BJ (cell line): ENCODE results near the gene IL4R. TPM values are rescaled to one million over a fixed set of nuclear protein-coding genes. Genes with fewer than 3 reads are reported as not detected.

Experiments
- CTCF ChIA-PET: fragments of 350-600 bp; formaldehyde crosslinking; extraction: SDS; loops from one replicate; lab custom pipeline; 2021; ENCODE audit warnings: antibody characterized with exemption, inconsistent platforms; lab: Yijun Ruan, JAX
- POLR2A ChIA-PET: fragments of 300-600 bp; sonication (Branson Sonifier 250); formaldehyde crosslinking; extraction: SDS; loops from one replicate; lab custom pipeline; 2021; ENCODE audit warnings: antibody characterized with exemption; lab: Charles Lee
- DNase-seq: peaks from one replicate; pipeline ENCODE4 v3.0.0-alpha.2; 2011; ENCODE audit warnings: low read depth
- H3K27me3 ChIP-seq: 2 replicates; pipeline ENCODE4 v1.6.0; 2011; ENCODE audit warnings: low read length; ENCODE audit not compliant: control insufficient read depth, insufficient read depth
- H3K36me3 ChIP-seq: 2 replicates; pipeline ENCODE4 v1.5.1; 2011; ENCODE audit warnings: low read length; ENCODE audit not compliant: control insufficient read depth, insufficient read depth
- H3K4me3 ChIP-seq: 2 replicates; pipeline ENCODE4 v1.5.1; 2011; ENCODE audit warnings: low read depth, mild to moderate bottlenecking, control low read depth, low read length
- CTCF ChIP-seq: IDR thresholded peaks from 2 replicates; pipeline ENCODE4 v1.5.1; 2011; ENCODE audit warnings: low read depth, mild to moderate bottlenecking, control low read depth, inconsistent platforms, low read length, moderate library complexity; ENCODE audit not compliant: insufficient read depth
- polyA plus RNA-seq: library from polyadenylated mRNA; depleted of rRNA; stranded (reverse); fragments of >200 nt; gene quantifications from 2 replicates; pipeline ENCODE4 v1.2.3, GENCODE V29; 2011

IL4R gene
- polyA plus RNA-seq, 1 experiment, result 25.4 TPM

GRCh38 chr16:27347930-27348685, 34.3 kb downstream of the IL4R start:
- POLR2A ChIA-PET, result no interaction called here
- no peak for TF ChIP-seq CTCF
- H3K4me3 ChIP-seq, result no peak overlapping the region
- no peaks in the 10 kb centered on the region for H3K27me3 ChIP-seq
- no peak for DNase-seq
- CTCF ChIA-PET, result interaction anchor here (0.9 to 1.9 kb wide), 2 partner anchors 19 to 20 kb away, joined by 3 to 4 read pairs; no protein-coding TSS in a partner anchor
- peaks cover 25% of the 10 kb centered on the region for H3K36me3 ChIP-seq

GRCh38 chr16:27349276-27349675, 35.5 kb downstream of the IL4R start:
- no peak for DNase-seq
- CTCF ChIA-PET, result interaction anchor here (1.9 kb wide), 1 partner anchor 18 kb away, joined by 4 read pairs; no protein-coding TSS in a partner anchor
- peaks cover 27% of the 10 kb centered on the region for H3K36me3 ChIP-seq
- POLR2A ChIA-PET, result no interaction called here
- no peak overlapping the region for H3K4me3 ChIP-seq
- TF ChIP-seq CTCF, result no peak
- no peaks in the 10 kb centered on the region for H3K27me3 ChIP-seq

- TF ChIP-seq CTCF, result no peak
Measured at GRCh38 chr16:27350006-27350405, 36.2 kb downstream of the IL4R start.

GRCh38 chr16:27351989-27352388, 38.2 kb downstream of the IL4R start:
- CTCF ChIA-PET, result no interaction called here
- POLR2A ChIA-PET, result no interaction called here
- H3K36me3 ChIP-seq, result peaks cover 22% of the 10 kb centered on the region

More at GRCh38 chr16:27350006-27350405, 36.2 kb downstream of the IL4R start:
- Histone ChIP-seq H3K36me3 (peaks cover 22% of the 10 kb centered on the region), H3K27me3 (no peaks in the 10 kb centered on the region), H3K4me3 (no peak overlapping the region)
- no peak for DNase-seq
- ChIA-PET POLR2A (no interaction called here), CTCF (interaction anchor here (0.8 to 1.0 kb wide), 2 partner anchors 18 to 115 kb away, joined by 3 read pairs; no protein-coding TSS in a partner anchor)

More at GRCh38 chr16:27351989-27352388, 38.2 kb downstream of the IL4R start:
- H3K27me3 ChIP-seq, result no peaks in the 10 kb centered on the region
- TF ChIP-seq CTCF, result no peak
- H3K4me3 ChIP-seq, result no peak overlapping the region
- DNase-seq, result no peak
